ENCODE measurements around the gene FXYD2. TPM values are rescaled to one million over a fixed set of nuclear protein-coding genes. Genes with fewer than 3 reads are reported as not detected.

FXYD2 gene
- total RNA-seq, 2 donors from 2014 or later, result 3.6 to 4.5 TPM

DNA sequence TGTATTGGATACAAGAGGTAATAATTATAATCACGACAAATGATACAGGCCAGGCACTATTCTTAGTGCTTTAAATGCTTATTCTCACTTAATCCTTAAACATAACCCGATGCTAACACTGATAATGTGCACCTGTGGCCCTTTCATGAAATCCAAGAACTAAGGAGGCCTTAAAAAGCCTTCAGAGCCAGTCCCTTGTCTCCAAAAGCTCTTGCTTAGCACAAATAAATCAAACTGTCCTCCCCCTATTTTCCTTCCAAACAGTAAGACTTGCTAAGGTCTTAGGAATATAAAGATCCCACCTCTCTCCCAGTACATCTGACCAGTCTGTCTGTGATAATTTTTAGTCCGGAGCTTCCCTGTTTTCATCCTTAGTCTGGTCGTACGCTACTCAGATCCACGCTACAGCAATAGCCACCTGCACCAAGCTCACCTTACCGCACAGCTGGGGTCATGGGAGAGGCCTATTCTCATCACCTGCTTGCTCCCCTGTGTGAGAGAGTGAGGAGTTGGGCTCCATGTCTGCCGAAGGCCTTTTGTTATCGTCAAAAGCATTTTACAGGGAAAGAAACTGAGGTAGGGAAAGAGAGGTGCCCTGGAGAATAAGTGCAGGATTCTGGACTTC lies 35.1 kb upstream of the FXYD2 start:
- DNase-seq (ENCODE audit: low spot score), result no peak
- intact Hi-C loops (cut with DNase I), result no loop called here

DNA sequence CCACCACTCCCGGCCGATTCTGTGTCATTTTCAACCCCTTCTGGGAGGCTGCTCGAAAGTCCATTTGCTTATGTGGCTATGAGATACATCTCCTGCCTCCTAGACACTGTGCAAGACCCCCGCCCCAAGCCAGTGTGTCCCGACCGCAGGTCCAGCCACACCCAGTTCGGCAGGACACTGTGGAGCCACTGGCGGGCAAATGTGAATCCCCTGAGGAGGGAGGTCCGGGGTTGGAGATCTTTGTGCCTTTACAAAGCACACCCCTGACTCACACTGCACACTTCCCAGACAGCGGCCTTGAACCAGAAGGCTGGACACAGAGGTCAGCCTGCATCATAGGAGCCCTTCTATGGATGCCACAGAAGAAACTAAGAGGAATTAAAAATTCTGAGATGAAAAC lies 34.5 kb upstream of the FXYD2 start:
- intact Hi-C loops (cut with DNase I), result no loop called here
- peak; percentile 77 for DNase-seq (ENCODE audit: low spot score)

DNA sequence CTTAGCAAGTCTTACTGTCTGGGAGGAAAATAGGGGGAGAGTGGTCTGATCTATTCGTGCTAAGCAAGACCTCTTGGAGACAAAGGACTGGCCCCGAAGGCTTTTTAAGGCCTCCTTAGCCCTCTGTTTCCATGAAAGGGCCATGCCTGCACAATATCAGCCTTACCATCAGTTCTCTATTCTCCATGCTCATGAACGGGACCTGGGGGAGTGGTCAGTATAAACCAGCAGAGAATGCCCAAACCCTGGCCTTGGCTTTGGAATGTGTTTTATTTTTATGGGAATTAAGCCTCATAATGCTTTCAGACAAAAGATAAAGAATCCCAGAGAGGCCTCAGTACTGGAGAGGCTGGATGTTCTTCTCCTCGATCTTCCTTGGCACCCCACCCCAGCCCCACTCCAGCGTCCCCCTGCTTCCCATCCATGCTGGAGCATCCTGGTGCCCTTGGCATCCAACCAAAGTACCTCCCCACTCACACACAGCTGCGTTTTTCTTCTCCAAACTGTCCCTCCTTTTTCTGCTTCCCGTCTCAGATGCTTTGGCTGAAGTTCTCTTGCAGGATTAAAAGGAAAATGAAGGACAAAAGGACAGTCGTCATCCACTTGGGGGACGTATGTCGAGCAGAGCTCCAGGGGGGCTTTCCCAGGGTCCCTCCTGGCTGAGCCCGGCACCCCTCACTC lies 33.3 kb upstream of the FXYD2 start:
- peak; percentile 52 for DNase-seq (ENCODE audit: low spot score)
- intact Hi-C loops (cut with DNase I), result no loop called here

DNA sequence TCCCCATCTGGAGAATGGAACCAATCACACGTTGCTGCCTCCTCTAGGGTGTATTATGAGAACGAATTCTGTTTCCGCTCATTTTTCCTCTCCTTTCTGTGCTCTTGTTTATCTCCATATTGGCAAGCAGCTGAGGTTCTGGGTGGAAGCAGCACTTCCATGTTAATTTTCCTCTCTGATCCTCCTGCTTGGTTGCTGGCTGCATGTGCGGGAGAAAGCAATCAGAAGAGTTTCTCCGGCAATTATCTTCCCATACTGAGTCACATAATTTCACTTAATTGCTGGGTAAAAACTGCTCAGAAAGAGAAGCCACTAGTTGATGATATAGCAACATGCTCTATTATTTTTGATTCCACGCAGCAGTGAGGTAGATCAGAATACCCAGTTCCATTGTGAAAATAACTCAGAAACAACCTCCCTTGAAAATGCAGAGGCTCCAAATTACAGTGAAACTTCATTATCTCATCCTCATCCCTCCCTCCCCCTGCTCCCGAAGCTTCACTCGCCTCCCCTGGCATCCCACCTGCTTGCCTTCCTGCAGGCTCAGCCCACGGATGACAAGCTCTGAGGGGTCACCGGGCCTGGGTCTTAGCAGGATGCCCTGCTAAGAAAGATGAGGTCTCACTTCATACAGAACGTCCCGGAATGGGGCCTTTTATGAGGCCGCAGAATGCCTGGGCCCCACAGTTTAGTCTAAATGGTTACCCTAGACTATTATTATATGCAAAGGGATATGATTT lies 31.5 kb upstream of the FXYD2 start:
- intact Hi-C loops (cut with DNase I), result no loop called here
- DNase-seq (ENCODE audit: low spot score), result peak; percentile 35

DNA sequence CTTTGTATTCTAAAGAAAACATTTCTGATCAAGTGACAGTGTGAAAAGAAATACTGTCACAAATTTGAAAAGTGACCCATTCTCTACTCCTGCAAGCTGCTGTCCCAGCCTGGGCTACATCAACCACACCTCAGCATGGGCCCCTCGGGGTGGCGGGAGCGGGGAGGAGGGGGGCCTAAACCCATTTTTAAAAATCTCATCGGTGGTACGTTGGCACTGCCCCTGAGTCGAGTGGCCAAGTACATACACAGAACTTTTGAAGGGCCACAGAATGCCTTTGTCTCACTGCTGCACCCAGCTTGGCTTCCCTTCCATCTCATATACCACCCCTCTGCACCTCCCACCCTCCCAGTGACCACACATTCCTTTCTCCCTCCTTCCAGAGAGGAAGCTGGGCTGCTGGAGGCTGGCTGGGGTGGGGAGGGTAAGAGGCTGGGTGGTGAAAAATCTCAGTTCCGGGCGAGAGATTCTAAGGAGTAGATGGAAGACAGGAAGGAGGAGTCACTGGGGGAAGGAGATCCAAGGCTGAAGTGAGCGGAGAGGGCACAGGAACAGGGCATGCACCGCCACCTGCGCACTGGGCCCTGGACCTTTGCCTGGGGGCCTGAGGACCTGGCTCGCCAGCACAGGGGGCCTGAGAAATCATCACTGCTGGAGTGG lies 30.8 kb upstream of the FXYD2 start:
- intact Hi-C loops (cut with DNase I), result no loop called here
- DNase-seq (ENCODE audit: low spot score), result peak; percentile 40

DNA sequence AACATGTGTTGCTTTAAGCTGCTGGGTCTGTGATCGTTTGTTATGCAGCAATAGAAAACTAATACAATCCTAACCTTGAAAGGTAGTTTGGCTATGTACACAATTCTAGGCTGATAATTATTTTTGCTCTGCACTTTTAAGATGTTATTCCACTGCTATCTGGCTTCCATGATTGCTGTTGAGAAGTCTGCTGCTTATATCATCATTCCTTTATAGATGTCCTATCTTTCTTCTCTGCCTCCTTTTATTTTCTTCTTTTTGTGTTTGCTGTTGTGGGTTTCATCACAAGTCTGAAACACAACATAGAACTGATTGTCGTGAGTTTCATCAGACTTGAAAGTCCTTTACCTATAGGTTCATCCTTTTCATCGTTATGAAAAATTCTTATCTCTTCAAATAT lies 27.8 kb upstream of the FXYD2 start:
- no peak for DNase-seq (ENCODE audit: low spot score)
- intact Hi-C loops (cut with DNase I), result no loop called here

DNA sequence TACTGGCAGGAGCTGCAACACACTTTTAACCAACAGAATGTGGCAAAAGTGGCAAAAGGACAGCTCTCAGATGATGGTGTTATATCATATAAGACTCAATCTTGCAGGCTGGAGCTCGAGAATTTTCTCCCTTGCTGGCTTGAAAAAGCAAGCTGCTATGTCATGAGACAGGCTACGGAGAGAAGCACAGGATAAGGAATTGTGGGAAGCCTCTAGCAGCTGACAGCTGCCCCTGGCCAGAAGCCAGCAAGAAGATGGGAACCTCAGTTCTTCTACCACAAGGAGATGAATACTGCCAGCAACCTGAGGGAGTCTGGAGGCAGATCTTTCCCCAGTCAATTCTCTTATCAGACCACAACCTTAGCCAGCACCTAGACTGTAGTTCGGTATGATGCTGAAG lies 27.3 kb upstream of the FXYD2 start:
- intact Hi-C loops (cut with DNase I), result no loop called here
- peak; percentile 71 for DNase-seq (ENCODE audit: low spot score)

DNA sequence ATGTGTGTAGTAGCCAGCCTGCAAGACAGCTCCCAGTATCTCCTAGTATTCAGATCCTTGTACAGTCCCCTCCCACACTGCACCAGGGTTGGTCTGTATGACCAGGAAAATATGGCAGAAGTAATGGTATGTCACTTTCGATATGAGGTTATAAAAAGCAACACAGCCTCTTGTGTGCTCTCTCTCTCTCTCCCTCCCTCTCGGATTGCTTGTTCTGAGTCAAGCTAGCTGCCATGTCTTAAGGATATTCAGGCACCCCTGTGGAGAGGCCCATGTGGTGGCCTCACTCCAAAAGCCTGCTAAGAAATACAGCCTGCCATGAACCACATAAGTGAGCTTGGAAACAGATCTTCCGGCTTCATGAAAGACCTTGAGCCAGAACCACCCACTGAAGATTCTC lies 26.6 kb upstream of the FXYD2 start:
- DNase-seq (ENCODE audit: low spot score), result peak; percentile 22
- intact Hi-C loops (cut with DNase I), result no loop called here

DNA sequence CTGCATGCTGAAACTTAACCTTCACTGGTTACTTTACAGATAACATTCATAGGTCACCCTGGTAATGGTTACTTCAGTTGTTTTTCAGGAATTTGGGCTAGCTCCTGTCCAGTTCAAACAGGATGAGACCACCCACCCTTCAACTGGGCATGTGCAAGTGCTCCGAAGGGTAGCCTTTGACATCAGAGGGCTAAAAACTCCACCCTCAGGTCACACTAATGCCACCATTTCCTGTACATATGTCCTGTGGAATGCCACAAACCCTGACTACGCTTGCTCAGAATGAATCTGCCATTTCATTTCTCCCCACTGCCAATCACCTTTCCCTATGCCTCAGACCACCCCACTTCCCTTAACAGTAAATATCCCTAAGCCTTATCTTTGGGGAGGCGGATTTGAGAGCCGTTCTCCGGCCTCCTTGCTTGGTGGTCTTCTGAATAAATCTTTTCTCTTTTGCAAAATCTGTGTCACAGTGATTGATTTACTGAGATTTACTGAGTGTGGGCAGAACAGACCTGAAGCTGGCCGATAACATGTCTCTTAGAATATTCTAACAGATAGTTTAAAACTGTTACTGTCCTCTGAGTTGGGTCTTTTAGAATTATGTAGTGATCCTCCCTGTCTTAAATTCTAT lies 25.4 kb upstream of the FXYD2 start:
- intact Hi-C loops (cut with DNase I), result no loop called here
- no peak for DNase-seq (ENCODE audit: low spot score)

DNA sequence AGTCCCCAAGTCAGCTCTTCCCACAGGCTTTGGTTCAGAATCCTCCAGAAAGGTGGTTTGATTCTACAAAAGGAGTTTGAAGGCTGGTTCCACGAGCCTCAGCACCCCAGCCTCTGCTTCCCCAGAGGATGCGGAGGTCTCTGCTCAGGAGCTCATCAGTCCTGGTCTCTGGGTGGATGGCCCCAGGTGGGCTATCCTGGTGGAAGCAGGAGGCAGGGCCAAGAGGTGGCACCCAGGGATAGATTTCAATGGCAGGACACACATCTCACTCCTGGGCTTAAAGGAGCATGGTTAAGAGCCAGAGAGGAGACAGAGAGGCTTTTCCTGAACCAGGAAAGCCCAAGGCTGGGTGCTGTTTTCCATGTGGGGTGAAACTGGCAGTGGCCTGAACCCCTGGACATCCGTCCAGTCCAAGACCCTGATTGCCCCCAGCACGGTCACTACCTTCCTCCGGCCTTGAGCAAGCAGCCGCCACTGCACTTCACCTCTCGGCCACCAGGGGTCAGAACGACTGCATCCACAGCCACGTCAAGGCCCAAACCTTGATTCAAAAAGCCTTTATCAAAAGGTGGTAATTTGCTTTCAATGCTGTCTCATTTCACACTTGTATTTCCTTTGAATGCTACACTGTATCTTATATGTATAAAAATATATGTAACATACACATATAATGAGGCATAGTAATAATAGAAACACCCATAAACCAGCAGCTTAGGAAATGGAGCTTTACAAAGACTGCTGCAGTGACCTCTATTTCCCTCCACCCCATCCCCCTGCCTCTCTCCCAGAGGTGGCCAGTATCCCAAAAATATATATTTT lies 19.3 kb upstream of the FXYD2 start:
- intact Hi-C loops (cut with DNase I), result loop anchor here (2.0 to 5.0 kb wide), 2 partner anchors 58 to 103 kb away; no protein-coding TSS in a partner anchor
- DNase-seq (ENCODE audit: low spot score), result peak; percentile 94

DNA sequence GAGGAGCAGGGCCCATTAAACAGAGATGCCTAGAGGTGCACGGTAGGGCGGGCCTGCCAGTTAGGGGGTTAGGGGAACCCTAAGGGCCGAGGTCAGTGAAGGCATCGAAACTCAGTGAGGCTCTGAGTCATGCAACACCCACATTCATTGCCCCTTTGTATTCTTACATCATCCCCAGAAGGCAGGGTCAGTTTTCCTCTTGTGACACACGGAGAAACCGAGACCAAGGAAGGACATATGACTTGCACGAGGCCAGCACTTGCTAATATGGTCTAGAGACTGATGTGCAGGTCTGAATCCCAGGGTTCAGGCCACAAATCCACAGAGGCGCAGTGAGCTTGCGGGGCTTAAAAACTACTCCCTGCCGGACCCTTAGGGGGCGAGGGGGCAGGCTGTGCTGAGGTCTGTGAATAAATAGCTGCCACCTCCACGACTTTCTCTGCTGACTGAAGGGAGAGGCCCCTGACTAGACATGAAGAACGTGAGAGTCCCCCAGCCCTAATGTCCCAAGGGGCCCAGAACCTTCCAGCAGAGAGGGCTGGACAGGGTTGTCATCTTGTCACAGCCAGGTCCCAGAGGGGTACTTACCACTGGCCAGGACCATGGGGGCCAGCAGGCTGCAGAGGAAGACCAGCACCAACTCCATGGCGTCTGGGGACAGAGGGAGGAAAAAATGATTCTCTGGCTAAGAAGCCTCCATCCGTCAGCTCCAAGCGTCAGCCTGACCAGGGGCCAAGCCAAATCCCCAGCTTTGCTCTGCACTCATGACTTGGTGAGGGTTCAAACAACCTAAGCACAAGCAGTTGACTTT lies 17.8 kb upstream of the FXYD2 start:
- intact Hi-C loops (cut with DNase I), result loop anchor here (2.0 to 5.0 kb wide), 2 partner anchors 60 to 104 kb away; no protein-coding TSS in a partner anchor
- peak; percentile 74 for DNase-seq (ENCODE audit: low spot score)

DNA sequence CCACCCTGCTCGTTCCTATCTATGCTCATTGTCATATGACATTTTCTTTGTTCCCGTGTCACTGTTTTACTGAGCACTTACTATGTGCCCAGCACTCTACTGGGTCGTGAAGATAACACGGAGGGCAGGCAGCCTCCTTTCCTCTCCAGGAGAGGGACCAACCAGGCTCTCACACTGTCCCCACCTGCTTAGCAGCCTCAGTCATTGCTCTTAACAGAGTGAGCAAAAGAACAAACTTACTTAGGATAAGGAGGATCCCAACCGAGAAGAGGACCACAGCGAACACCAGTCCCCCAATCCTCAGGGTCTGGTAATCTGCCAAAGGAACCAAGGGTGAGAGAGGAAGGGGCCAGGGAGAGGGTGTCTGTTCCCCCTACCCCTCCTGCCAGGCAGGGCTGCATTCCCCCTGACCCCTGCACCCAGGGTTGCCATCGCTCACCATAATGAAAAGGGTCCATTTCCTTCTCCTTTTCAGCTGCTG lies 17.0 kb upstream of the FXYD2 start:
- intact Hi-C loops (cut with DNase I), result loop anchor here (2.0 to 5.0 kb wide), 2 partner anchors 61 to 105 kb away; no protein-coding TSS in a partner anchor

DNA sequence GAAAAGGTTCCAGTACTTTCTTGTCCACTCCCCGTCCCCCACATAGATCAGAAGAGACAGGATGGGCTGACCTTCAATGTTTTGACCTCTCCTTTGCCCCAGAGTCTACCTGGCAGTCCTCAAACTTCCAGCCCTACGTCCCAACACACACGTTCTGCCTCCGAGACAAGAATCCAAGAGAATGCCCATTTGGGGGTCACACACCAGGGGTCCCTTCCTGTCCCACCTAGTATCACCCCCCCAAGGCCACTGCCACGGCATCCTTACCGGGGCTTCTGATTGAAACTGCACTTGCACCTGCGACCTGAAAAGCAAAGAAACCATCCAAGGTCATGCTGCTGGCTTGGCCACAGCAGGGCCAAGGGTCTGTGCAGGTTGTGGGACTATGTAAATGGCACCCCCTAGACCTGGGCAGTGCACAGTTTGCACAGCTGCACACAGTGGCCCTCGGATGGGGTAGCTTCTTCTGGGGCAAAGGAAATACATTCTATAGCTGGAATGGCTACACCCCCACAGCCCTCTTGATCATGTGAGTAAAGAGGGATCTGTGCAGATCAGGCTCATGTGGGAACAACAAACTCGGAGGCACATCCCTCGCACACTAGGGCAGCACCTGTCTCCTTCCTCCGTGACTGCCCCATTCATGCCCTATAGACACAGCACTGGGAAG lies 16.5 kb upstream of the FXYD2 start:
- DNase-seq (ENCODE audit: low spot score), result peak; percentile 50
- intact Hi-C loops (cut with DNase I), result loop anchor here in 1 of 2 donors (5.0 kb wide), 1 partner anchor 61 kb away; no protein-coding TSS in a partner anchor

More for the DNA sequence above, 17.0 kb upstream of the FXYD2 start:
- peak; percentile 37 for DNase-seq (ENCODE audit: low spot score)

DNA sequence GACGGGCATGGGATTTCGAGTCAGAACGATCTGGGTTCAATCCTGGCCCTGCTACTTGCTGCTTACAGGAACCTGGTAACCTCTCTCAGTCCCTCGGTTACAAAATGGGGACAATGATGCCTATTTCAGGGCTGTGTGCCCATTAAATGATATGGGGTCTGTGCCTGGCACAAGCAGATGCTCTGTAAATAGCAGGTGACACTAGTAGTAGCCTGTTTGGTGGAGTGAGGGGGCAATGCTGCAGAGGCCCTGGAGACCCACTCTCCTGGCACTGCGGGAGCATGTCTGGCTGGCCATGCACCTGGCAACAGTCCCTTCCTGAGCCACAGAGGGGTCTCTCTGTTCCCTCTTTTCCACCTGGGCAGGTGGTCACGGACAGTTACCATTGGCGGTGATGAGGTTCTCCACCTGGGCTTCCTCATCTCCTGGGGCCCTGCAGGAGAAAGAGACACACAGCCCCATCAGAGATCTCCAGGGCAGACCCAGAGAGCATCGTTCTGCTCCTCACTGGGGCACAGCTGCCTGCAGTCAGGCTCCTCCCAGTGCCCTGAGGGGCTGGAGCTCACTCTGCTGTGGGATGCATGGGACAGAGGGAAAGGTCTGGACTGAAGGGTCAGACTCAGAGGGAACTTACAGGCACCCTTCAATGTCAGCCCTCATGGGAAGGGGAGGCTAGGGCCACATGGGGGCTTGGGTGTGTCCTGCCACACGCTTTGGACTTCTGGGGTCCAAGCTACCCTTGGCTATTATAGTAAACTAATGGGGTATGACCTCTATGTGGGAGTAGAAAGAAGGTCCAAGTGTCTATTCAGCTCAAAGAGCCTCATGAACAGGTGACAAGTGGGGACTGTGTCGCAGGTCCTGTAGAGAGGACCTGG lies 15.6 kb upstream of the FXYD2 start:
- intact Hi-C loops (cut with DNase I), result loop anchor here in 1 of 2 donors (5.0 kb wide), 1 partner anchor 62 kb away; no protein-coding TSS in a partner anchor
- peak; percentile 59 for DNase-seq (ENCODE audit: low spot score)

DNA sequence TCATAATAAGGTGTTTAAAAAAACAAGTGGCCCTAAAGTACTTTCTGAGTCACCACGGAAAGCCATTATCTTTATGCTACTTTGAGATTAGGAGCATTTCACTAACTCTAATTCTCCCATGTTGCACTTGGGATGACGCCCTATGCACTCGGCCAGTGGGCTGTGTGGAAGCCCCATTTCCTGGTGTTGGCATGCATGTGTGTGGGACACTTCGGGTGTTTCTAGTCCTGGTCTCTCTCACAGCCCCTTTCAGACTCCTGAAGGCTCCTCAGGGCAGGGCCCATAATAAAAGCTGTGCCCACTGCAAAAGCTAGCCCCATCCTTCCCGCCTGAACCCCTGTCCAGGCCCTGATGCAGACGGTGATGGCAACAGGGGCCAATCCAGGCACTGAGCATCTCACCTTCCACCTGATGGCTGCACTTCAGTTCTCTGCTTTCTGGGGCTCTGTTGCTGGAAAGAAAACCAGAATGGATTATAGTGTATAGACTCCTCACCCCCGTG lies 14.9 kb upstream of the FXYD2 start:
- peak; percentile 58 for DNase-seq (ENCODE audit: low spot score)
- intact Hi-C loops (cut with DNase I), result no loop called here

DNA sequence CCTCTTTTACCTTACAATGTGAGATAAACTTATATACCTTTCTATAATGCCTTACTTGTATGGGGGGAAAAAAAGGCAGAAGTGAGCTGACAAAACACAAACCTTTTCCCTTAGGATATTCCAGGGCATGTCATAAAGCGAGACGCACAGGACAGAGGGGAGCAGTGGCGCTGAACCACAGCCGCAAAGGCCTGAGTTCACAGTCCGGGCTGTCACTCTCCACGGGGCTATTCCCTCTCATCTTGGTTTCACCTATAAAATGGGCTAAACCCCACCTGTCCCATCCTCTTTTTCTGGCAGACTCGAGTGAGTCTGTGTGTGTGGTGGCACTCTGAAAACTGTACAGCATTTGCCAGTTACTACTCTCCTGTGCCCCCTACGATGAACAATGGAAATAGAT lies 14.4 kb upstream of the FXYD2 start:
- intact Hi-C loops (cut with DNase I), result no loop called here
- DNase-seq (ENCODE audit: low spot score), result no peak

Measured in posterior vena cava (tissue), 2 donors.